Chondrocyte (in vitro differentiated cells): ENCODE measurements around the gene TOP3A. TPM values are rescaled to one million over a fixed set of nuclear protein-coding genes. Genes with fewer than 3 reads are reported as not detected.
A peak's percentile ranks its signal among the peaks of the same experiment; 100 is the strongest.

Experiments used
- DNase-seq: peaks from one replicate; pipeline ENCODE4 v3.0.0; 2021; ENCODE audit warnings: mixed read lengths, low spot score
- H3K27ac Mint-ChIP-seq: one replicate; pipeline ENCODE4 v1.8.0; 2021; ENCODE audit warnings: mild to moderate bottlenecking, moderate library complexity, mixed read lengths; ENCODE audit not compliant: unreplicated experiment
- H3K27me3 Mint-ChIP-seq: 2 replicates; pipeline ENCODE4 v1.8.0; 2021; ENCODE audit warnings: low read depth, mixed read lengths
- H3K36me3 Mint-ChIP-seq: 2 replicates; pipeline ENCODE4 v1.8.0; 2021; ENCODE audit warnings: low read depth, mixed read lengths
- H3K4me1 Mint-ChIP-seq: 2 replicates; pipeline ENCODE4 v1.8.0; 2021; ENCODE audit warnings: low read depth, mild to moderate bottlenecking, mixed read lengths
- H3K4me3 Mint-ChIP-seq: one replicate; pipeline ENCODE4 v1.8.0; 2021; ENCODE audit warnings: mild to moderate bottlenecking, moderate library complexity, mixed read lengths; ENCODE audit not compliant: unreplicated experiment
- H3K9me3 Mint-ChIP-seq: 2 replicates; pipeline ENCODE4 v1.8.0; 2021; ENCODE audit warnings: low read depth, mixed read lengths
- CTCF ChIP-seq: fragments of 200-600 bp; sonication (generic); IDR thresholded peaks from 2 replicates; pipeline ENCODE4 v1.5.0; 2021; ENCODE audit warnings: antibody characterized with exemption, mild to moderate bottlenecking, moderate library complexity
- long read RNA-seq: library from polyadenylated mRNA; stranded (forward); transcript quantifications from one replicate; pipeline ENCODE4 v2.0.0, GENCODE V29; 2021
- total RNA-seq: library from RNA; stranded (reverse); gene quantifications from 3 replicates; pipeline ENCODE4 v1.2.1, GENCODE V29; 2021

Gene TOP3A
- 37.3 to 49.4 TPM (median 37.7 TPM) in 3 replicates for total RNA-seq
- long read RNA-seq, full-length matches to known transcripts, result 38 of 49 reads
- long read RNA-seq, partial matches to known transcripts, result 1 of 49 reads
- long read RNA-seq, other reads (novel, unspliced or antisense), result 10 of 49 reads

GRCh38 chr17:18314731-18315561 is at the start of gene TOP3A, which contains the start of gene SMCR8:
Gene TOP3A, minus strand, starts transcription at chr17:18314994. Its CDS starts 216 bp downstream, at chr17:18314778.
Gene SMCR8, plus strand, starts transcription at chr17:18315293. Its CDS starts 497 bp downstream, at chr17:18315790.
- no peak for TF ChIP-seq CTCF
- H3K4me3 Mint-ChIP-seq, result peak within 1 kb of the TSS; percentile 95
- H3K27me3 Mint-ChIP-seq, result no peaks in the 10 kb centered on the region
- H3K36me3 Mint-ChIP-seq, result peaks cover 3% of the 10 kb centered on the region
- peak; percentile 100 for DNase-seq
- H3K27ac Mint-ChIP-seq, result peak within 1 kb of the TSS; percentile 98
- peaks cover 71% of the 10 kb centered on the region for H3K4me1 Mint-ChIP-seq
- no peaks in the 10 kb centered on the region for H3K9me3 Mint-ChIP-seq

- Mint-ChIP-seq H3K27ac (no peak overlapping the region), H3K4me3 (no peak overlapping the region), H3K27me3 (peaks cover 3% of the 10 kb centered on the region), H3K9me3 (no peaks in the 10 kb centered on the region), H3K36me3 (no peaks in the 10 kb centered on the region), H3K4me1 (peaks cover 10% of the 10 kb centered on the region)
- no peak for DNase-seq
- no peak for TF ChIP-seq CTCF
Observed at GRCh38 chr17:18364166-18364565, 49.4 kb upstream of the TOP3A start.

GRCh38 chr17:18363101-18364049 is 48.6 kb upstream of the TOP3A start, which contains the start of gene SHMT1:
Gene SHMT1, minus strand, starts transcription at chr17:18363550. Its CDS starts 7,569 bp downstream, at chr17:18355981.
- Mint-ChIP-seq H3K27ac (no peak within 1 kb of the TSS), H3K4me1 (peaks cover 10% of the 10 kb centered on the region), H3K4me3 (peak within 1 kb of the TSS; percentile 84), H3K27me3 (peaks cover 1% of the 10 kb centered on the region), H3K9me3 (no peaks in the 10 kb centered on the region), H3K36me3 (no peaks in the 10 kb centered on the region)
- DNase-seq, result peak; percentile 95
- TF ChIP-seq CTCF, result no peak

GRCh38 chr17:18362698-18363100 is 47.9 kb upstream of the TOP3A start:
- Mint-ChIP-seq H3K4me1 (peaks cover 10% of the 10 kb centered on the region), H3K4me3 (peak overlapping the region; percentile 84), H3K36me3 (no peaks in the 10 kb centered on the region), H3K9me3 (no peaks in the 10 kb centered on the region), H3K27ac (no peak overlapping the region), H3K27me3 (no peaks in the 10 kb centered on the region)
- no peak for DNase-seq
- no peak for TF ChIP-seq CTCF
